ENCODE measurements around the gene TSPAN14. TPM values are rescaled to one million over a fixed set of nuclear protein-coding genes. Genes with fewer than 3 reads are reported as not detected.
A peak's percentile ranks its signal among the peaks of the same experiment; 100 is the strongest.

TSPAN14 gene
- total and polyA plus RNA-seq, 2 of the 13 experiments (the other 11 are each of a cell fraction or from before 2014, with no cell fraction given), result 24.1 to 80.6 TPM

DNA sequence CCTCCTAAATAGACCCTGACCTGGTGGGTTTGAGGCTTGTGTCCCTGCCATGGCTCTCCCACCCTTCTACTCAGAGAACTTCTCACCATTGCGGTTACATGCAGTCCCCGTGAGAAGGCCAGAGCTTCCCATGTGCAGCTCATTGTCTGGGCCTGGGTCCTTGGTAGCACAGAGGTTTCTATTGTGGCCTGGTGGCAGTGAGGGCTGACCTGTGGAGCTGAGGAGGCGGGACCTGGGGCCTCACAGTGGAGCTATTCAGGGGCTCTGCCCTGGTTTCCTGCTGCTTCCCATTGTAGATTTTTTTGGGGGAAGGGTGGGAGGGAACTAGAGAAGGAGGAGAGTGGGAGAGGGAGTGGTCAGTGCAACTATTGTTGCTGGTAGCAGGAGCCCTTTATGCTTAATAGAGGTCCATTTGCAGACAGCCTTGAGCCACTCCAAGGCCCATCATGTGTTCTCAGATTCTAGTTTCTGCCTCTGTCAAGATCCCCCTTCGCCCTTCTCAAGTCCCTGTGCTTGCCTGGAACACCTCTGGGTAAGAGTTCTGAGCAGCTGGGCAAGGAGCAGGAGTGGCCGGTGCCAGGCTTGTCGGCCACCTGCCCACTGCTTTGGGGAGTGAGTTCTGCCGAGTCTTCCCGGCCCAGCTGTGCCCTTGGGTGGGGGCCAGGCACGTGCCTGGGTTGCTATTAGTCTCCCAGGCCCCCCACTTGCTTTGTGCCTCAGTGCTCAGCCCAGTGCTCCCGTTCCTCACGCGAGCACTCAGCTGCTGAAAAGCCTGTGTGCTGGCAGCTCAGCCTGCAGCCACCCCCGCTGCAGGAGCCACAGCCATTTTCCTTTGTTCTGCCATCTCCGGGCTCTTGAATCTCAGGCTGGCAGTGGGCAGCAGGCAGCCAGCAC, 10.7 kb downstream of the TSPAN14 start (continued):
- TF ChIP-seq, protein P1, sequence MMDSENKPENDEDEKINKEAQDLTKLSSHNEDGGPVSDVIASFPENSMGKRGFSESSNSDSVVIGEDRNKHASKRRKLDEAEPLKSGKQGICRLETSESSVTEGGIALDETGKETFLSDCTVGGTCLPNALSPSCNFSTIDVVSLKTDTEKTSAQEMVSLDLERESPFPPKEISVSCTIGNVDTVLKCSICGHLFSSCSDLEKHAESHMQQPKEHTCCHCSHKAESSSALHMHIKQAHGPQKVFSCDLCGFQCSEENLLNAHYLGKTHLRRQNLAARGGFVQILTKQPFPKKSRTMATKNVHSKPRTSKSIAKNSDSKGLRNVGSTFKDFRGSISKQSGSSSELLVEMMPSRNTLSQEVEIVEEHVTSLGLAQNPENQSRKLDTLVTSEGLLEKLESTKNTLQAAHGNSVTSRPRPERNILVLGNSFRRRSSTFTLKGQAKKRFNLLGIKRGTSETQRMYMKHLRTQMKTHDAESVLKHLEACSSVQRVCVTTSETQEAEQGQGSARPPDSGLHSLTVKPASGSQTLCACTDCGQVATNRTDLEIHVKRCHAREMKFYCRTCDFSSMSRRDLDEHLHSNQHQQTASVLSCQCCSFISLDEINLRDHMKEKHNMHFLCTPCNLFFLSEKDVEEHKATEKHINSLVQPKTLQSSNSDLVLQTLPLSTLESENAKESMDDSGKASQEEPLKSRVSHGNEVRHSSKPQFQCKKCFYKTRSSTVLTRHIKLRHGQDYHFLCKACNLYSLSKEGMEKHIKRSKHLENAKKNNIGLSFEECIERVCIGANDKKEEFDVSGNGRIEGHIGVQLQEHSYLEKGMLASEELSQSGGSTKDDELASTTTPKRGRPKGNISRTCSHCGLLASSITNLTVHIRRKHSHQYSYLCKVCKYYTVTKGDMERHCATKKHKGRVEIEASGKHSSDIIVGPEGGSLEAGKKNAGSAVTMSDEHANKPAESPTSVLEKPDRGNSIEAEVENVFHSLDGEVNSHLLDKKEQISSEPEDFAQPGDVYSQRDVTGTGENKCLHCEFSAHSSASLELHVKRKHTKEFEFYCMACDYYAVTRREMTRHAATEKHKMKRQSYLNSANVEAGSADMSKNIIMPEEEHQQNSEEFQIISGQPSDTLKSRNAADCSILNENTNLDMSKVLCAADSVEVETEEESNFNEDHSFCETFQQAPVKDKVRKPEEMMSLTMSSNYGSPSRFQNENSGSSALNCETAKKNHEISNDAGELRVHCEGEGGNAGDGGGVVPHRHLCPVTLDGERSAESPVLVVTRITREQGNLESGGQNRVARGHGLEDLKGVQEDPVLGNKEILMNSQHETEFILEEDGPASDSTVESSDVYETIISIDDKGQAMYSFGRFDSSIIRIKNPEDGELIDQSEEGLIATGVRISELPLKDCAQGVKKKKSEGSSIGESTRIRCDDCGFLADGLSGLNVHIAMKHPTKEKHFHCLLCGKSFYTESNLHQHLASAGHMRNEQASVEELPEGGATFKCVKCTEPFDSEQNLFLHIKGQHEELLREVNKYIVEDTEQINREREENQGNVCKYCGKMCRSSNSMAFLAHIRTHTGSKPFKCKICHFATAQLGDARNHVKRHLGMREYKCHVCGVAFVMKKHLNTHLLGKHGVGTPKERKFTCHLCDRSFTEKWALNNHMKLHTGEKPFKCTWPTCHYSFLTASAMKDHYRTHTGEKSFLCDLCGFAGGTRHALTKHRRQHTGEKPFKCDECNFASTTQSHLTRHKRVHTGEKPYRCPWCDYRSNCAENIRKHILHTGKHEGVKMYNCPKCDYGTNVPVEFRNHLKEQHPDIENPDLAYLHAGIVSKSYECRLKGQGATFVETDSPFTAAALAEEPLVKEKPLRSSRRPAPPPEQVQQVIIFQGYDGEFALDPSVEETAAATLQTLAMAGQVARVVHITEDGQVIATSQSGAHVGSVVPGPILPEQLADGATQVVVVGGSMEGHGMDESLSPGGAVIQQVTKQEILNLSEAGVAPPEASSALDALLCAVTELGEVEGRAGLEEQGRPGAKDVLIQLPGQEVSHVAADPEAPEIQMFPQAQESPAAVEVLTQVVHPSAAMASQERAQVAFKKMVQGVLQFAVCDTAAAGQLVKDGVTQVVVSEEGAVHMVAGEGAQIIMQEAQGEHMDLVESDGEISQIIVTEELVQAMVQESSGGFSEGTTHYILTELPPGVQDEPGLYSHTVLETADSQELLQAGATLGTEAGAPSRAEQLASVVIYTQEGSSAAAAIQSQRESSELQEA (CRISPR knock-in tag; IDR thresholded peaks at IDR 0.05; ENCODE audit: not compliant biosample characterization), result no peak
- TF ChIP-seq, protein P2, sequence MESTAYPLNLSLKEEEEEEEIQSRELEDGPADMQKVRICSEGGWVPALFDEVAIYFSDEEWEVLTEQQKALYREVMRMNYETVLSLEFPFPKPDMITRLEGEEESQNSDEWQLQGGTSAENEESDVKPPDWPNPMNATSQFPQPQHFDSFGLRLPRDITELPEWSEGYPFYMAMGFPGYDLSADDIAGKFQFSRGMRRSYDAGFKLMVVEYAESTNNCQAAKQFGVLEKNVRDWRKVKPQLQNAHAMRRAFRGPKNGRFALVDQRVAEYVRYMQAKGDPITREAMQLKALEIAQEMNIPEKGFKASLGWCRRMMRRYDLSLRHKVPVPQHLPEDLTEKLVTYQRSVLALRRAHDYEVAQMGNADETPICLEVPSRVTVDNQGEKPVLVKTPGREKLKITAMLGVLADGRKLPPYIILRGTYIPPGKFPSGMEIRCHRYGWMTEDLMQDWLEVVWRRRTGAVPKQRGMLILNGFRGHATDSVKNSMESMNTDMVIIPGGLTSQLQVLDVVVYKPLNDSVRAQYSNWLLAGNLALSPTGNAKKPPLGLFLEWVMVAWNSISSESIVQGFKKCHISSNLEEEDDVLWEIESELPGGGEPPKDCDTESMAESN (CRISPR knock-in tag; conservative IDR thresholded peaks at IDR 0.05), result no peak
- TF ChIP-seq NCOR1 (IDR thresholded peaks at IDR 0.05; ENCODE audit: borderline replicate concordance, low read length) (peak; percentile 13; the same call in 1 of the 2 replicates), ZNF772 (CRISPR knock-in tag; IDR thresholded peaks at IDR 0.05) (no peak), SRSF4 (IDR thresholded peaks at IDR 0.05; ENCODE audit: low read depth, low read length, poor library complexity, severe bottlenecking) (no peak), ZMYM3 (CRISPR knock-in tag; IDR thresholded peaks at IDR 0.05) (no peak), THAP11 (CRISPR knock-in tag; IDR thresholded peaks at IDR 0.05) (no peak), TBP (CRISPR knock-in tag; IDR thresholded peaks at IDR 0.05) (no peak), EP300 (IDR thresholded peaks at IDR 0.05; ENCODE audit: low read depth in 2 of 2, low read length in 2 of 2) (peak in 1 of 2 experiments; percentile 53; a peak in 1 of 4 replicates), EP300 (CRISPR knock-in tag; IDR thresholded peaks at IDR 0.05; ENCODE audit: borderline replicate concordance) (peak; percentile 49), ZNF891 (CRISPR knock-in tag; IDR thresholded peaks at IDR 0.05) (peak; percentile 37; the same call in 1 of the 2 replicates)
- TF ChIP-seq, protein P3, sequence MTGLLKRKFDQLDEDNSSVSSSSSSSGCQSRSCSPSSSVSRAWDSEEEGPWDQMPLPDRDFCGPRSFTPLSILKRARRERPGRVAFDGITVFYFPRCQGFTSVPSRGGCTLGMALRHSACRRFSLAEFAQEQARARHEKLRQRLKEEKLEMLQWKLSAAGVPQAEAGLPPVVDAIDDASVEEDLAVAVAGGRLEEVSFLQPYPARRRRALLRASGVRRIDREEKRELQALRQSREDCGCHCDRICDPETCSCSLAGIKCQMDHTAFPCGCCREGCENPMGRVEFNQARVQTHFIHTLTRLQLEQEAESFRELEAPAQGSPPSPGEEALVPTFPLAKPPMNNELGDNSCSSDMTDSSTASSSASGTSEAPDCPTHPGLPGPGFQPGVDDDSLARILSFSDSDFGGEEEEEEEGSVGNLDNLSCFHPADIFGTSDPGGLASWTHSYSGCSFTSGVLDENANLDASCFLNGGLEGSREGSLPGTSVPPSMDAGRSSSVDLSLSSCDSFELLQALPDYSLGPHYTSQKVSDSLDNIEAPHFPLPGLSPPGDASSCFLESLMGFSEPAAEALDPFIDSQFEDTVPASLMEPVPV (CRISPR knock-in tag; IDR thresholded peaks at IDR 0.05), result 0 out of 2 replicates have a peak, but pooled peaks have one; percentile 44
- TF ChIP-seq, protein P4, sequence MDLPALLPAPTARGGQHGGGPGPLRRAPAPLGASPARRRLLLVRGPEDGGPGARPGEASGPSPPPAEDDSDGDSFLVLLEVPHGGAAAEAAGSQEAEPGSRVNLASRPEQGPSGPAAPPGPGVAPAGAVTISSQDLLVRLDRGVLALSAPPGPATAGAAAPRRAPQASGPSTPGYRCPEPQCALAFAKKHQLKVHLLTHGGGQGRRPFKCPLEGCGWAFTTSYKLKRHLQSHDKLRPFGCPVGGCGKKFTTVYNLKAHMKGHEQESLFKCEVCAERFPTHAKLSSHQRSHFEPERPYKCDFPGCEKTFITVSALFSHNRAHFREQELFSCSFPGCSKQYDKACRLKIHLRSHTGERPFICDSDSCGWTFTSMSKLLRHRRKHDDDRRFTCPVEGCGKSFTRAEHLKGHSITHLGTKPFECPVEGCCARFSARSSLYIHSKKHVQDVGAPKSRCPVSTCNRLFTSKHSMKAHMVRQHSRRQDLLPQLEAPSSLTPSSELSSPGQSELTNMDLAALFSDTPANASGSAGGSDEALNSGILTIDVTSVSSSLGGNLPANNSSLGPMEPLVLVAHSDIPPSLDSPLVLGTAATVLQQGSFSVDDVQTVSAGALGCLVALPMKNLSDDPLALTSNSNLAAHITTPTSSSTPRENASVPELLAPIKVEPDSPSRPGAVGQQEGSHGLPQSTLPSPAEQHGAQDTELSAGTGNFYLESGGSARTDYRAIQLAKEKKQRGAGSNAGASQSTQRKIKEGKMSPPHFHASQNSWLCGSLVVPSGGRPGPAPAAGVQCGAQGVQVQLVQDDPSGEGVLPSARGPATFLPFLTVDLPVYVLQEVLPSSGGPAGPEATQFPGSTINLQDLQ (CRISPR knock-in tag; IDR thresholded peaks at IDR 0.05), result 0 out of 2 replicates have a peak, but pooled peaks have one; percentile 39
